Endothelial cell of umbilical vein (primary cell): ENCODE results near the gene PIK3AP1. TPM values are rescaled to one million over a fixed set of nuclear protein-coding genes. Genes with fewer than 3 reads are reported as not detected.

ENCODE experiments used
- BruUV-seq: library from RNA; stranded (reverse); fragments of 400-500 nt; replicated peaks from 2 replicates; lab custom pipeline; 2021; lab: Mats Ljungman, UMichigan
- CTCF ChIA-PET: fragments of 300-600, 350-600 bp; sonication (Branson Sonifier 250); formaldehyde crosslinking; loops from one replicate; lab custom pipeline; 2021; ENCODE audit warnings: antibody characterized with exemption, inconsistent platforms; lab: Charles Lee
- POLR2A ChIA-PET: fragments of 300-600, 350-600 bp; sonication (Branson Sonifier 250); formaldehyde crosslinking; loops from one replicate; lab custom pipeline; 2021; ENCODE audit warnings: antibody characterized with exemption, inconsistent platforms; lab: Charles Lee
- DNase-seq: peaks from one replicate; pipeline ENCODE4 v3.0.0-alpha.2; 2011; ENCODE audit warnings: low read depth, low spot score
- FAIRE-seq: peaks from 2 replicates; lab custom pipeline; 2011; peaks lifted over from hg19 to GRCh38; lab: Jason Lieb, UNC
- H2AFZ ChIP-seq: 2 replicates; pipeline ENCODE4 v1.6.0; 2012; ENCODE audit warnings: low read depth, low read length, control low read depth, inconsistent platforms
- H3K27ac ChIP-seq: 2 replicates; pipeline ENCODE4 v1.5.1; 2011; ENCODE audit warnings: low read depth, mild to moderate bottlenecking, control low read depth, low read length, moderate library complexity; ENCODE audit not compliant: insufficient read depth
- H3K27me3 ChIP-seq, 2 experiments: 2 replicates each; pipeline versions ENCODE4 v1.6.0 to v1.6.1; 2011; ENCODE audit warnings: low read length in 2 of 2, mixed read lengths in 1 of 2; ENCODE audit not compliant: control insufficient read depth in 2 of 2, insufficient read depth in 2 of 2
- H3K36me3 ChIP-seq, 2 experiments: 2 replicates in 1 of 2; 3 replicates in 1 of 2; pipeline ENCODE4 v1.5.1; 2011; ENCODE audit warnings: low read length in 2 of 2, mild to moderate bottlenecking in 1 of 2, moderate library complexity in 1 of 2; ENCODE audit not compliant: control insufficient read depth in 2 of 2, insufficient read depth in 2 of 2; ENCODE audit errors: extremely low read depth in 1 of 2
- H3K4me1 ChIP-seq: 3 replicates; pipeline ENCODE4 v1.5.1; 2011; ENCODE audit warnings: mild to moderate bottlenecking, low read length; ENCODE audit not compliant: control insufficient read depth, insufficient read depth; ENCODE audit errors: extremely low read depth
- H3K4me2 ChIP-seq: 2 replicates; pipeline ENCODE4 v1.6.1; 2011; ENCODE audit warnings: low read length, control low read depth, mixed read lengths; ENCODE audit not compliant: insufficient read depth
- H3K4me3 ChIP-seq, 3 experiments: fragments of 200-600 bp in 1 of 3; sonication (generic), shearing (Covaris generic) in 1 of 3; replicated peaks in 1 of 3; 2 replicates each; pipeline ENCODE4 v1.5.1; 2011 to 2016; ENCODE audit warnings: control low read depth in 3 of 3, low read length in 3 of 3, mild to moderate bottlenecking in 2 of 3, inconsistent platforms in 1 of 3, low read depth in 1 of 3, moderate library complexity in 1 of 3; ENCODE audit not compliant: insufficient read depth in 1 of 3
- H3K79me2 ChIP-seq: 2 replicates; pipeline ENCODE4 v1.6.0; 2012; ENCODE audit warnings: low read length, inconsistent platforms; ENCODE audit not compliant: control insufficient read depth, insufficient read depth
- H3K9ac ChIP-seq: replicated peaks from 2 replicates; pipeline ENCODE3; 2011; ENCODE audit warnings: low read length, control low read depth; ENCODE audit not compliant: insufficient read depth; ENCODE audit errors: extremely low read depth
- H3K9me1 ChIP-seq: replicated peaks from 3 replicates; pipeline ENCODE4 v1.6.0; 2011; ENCODE audit warnings: mild to moderate bottlenecking, low read length; ENCODE audit not compliant: control insufficient read depth, insufficient read depth; ENCODE audit errors: extremely low read depth
- H3K9me3 ChIP-seq: replicated peaks from 2 replicates; pipeline ENCODE4 v1.5.1; 2012; ENCODE audit warnings: low read length, inconsistent platforms; ENCODE audit not compliant: control insufficient read depth, insufficient read depth
- H4K20me1 ChIP-seq: replicated peaks from 2 replicates; pipeline ENCODE3; 2011; ENCODE audit warnings: mild to moderate bottlenecking, low read length; ENCODE audit not compliant: control insufficient read depth, insufficient read depth; ENCODE audit errors: extremely low read depth
- EZH2 ChIP-seq: IDR thresholded peaks from 2 replicates; pipeline ENCODE4 v1.6.1; 2012; ENCODE audit warnings: borderline replicate concordance, low read depth, mild to moderate bottlenecking, moderate library complexity, low read length, inconsistent platforms; ENCODE audit not compliant: severe bottlenecking
- FOS ChIP-seq: IDR thresholded peaks from 2 replicates; pipeline ENCODE4 v1.6.1; 2011; ENCODE audit warnings: mild to moderate bottlenecking, low read length, moderate library complexity, borderline replicate concordance; ENCODE audit not compliant: insufficient read depth
- GATA2 ChIP-seq: IDR thresholded peaks from 2 replicates; pipeline ENCODE4 v1.7.0; 2011; ENCODE audit warnings: low read depth, mild to moderate bottlenecking, moderate library complexity, mixed read lengths, low read length; ENCODE audit not compliant: insufficient read length, insufficient read depth
- JUN ChIP-seq: IDR thresholded peaks from 2 replicates; pipeline ENCODE4 v1.6.1; 2011; ENCODE audit warnings: borderline replicate concordance, low read depth; ENCODE audit not compliant: insufficient read length, insufficient read depth
- MYC ChIP-seq: IDR thresholded peaks from one replicate; pipeline ENCODE4 v1.6.1; 2011; ENCODE audit warnings: mild to moderate bottlenecking, low read depth, low read length
- POLR2A ChIP-seq: IDR thresholded peaks from 2 replicates; pipeline ENCODE4 v1.6.1; 2012; ENCODE audit warnings: low read depth, mild to moderate bottlenecking, control low read depth, low read length
- POLR2AphosphoS5 ChIP-seq: IDR thresholded peaks from 2 replicates; pipeline ENCODE4 v1.6.1; 2012; ENCODE audit warnings: low read depth, mild to moderate bottlenecking, control low read depth, low read length, moderate library complexity; ENCODE audit not compliant: insufficient read depth
- dilution Hi-C: fragments of 300-500 bp; cut with MboI; formaldehyde crosslinking; loops from one replicate; pipeline ENCODE4 v1.15.0; 2019; ENCODE audit warnings: low sequenced_read_pairs; ENCODE audit not compliant: extremely low pct_ligation_motif_present
- intact Hi-C: fragments of 100-400 bp; cut with micrococcal nuclease; formaldehyde crosslinking; loops from one replicate; pipeline ENCODE4 v1.10.0; 2022
- polyA plus RNA-seq, 4 experiments: library from polyadenylated mRNA; depleted of rRNA in 3 of 4; stranded (reverse) in 3 of 4; unstranded in 1 of 4; fragments of >200 nt; gene quantifications; 2 replicates each; pipeline versions ENCODE4 v1.2.1 to v1.2.3, GENCODE V29; 2011 to 2012; ENCODE audit warnings: missing spikeins in 1 of 4
- total RNA-seq: library from RNA; stranded (reverse); gene quantifications from 2 replicates; pipeline ENCODE4 v1.2.3, GENCODE V29; 2021
- TF ChIP-seq, protein P1 (sequence below): IDR thresholded peaks from 2 replicates; pipeline ENCODE4 v1.6.1; 2011; ENCODE audit not compliant: insufficient read depth, insufficient read length
- TF ChIP-seq, protein P2 (sequence below), 2 donors: IDR thresholded peaks; 1 replicate in 1 of 2; 2 replicates in 1 of 2; pipeline ENCODE4 v1.5.1; 2011; ENCODE audit warnings: low read length in 2 of 2, mild to moderate bottlenecking in 2 of 2, moderate library complexity in 2 of 2, control low read depth in 1 of 2, inconsistent platforms in 1 of 2, low read depth in 1 of 2; ENCODE audit not compliant: insufficient read depth in 1 of 2; ENCODE audit errors: extremely low read depth in 1 of 2

PIK3AP1 gene
- total and polyA plus RNA-seq, 2 donors (not counting 3 experiments of a cell fraction or from before 2014, with no cell fraction given) = 0.04 TPM; not detected in 1

DNA sequence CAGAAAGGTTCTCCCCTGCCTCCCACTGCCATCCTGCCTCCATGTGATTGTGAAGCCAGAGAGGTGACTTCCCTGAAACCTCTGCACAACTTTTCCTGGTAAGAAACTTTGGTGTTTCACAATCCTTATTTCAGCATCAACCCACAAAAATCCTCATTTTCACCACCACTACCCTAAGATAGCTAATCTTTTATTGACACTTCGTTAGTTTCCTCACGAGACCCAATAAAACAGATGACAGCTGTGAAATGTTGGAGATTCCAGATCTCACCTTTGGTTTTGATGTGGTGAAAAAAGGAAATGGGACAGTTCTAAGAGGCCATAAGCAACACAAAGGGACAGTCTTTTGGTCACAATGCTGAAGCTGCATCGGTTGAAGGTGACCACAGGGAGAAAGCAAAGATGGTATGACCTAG, 73.6 kb downstream of the PIK3AP1 start:
- Histone ChIP-seq H4K20me1 (no peaks in the 10 kb centered on the region), H3K79me2 (no peaks in the 10 kb centered on the region), H3K36me3 (no peaks in the 10 kb centered on the region), H3K27me3 (no peaks in the 10 kb centered on the region), H3K9me3 (no peaks in the 10 kb centered on the region), H2AFZ (no peak overlapping the region), H3K4me1 (no peaks in the 10 kb centered on the region), H3K9ac (no peak overlapping the region), H3K4me3 (no peak overlapping the region), H3K4me2 (no peak overlapping the region), H3K9me1 (no peaks in the 10 kb centered on the region), H3K27ac (no peak overlapping the region)
- intact Hi-C loops = no loop called here
- dilution Hi-C loops = no loop called here
- no peak for DNase-seq
- ChIA-PET POLR2A (no interaction called here), CTCF (no interaction called here)
- no TSS peak for BruUV-seq
- FAIRE-seq = no peak
- TF ChIP-seq POLR2AphosphoS5 = no peak
- no peak for TF ChIP-seq JUN
- no peak for TF ChIP-seq MYC
- TF ChIP-seq EZH2 = no peak
- TF ChIP-seq, protein P1, sequence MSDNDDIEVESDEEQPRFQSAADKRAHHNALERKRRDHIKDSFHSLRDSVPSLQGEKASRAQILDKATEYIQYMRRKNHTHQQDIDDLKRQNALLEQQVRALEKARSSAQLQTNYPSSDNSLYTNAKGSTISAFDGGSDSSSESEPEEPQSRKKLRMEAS = no peak
- TF ChIP-seq POLR2A = no peak
- TF ChIP-seq, protein P2, sequence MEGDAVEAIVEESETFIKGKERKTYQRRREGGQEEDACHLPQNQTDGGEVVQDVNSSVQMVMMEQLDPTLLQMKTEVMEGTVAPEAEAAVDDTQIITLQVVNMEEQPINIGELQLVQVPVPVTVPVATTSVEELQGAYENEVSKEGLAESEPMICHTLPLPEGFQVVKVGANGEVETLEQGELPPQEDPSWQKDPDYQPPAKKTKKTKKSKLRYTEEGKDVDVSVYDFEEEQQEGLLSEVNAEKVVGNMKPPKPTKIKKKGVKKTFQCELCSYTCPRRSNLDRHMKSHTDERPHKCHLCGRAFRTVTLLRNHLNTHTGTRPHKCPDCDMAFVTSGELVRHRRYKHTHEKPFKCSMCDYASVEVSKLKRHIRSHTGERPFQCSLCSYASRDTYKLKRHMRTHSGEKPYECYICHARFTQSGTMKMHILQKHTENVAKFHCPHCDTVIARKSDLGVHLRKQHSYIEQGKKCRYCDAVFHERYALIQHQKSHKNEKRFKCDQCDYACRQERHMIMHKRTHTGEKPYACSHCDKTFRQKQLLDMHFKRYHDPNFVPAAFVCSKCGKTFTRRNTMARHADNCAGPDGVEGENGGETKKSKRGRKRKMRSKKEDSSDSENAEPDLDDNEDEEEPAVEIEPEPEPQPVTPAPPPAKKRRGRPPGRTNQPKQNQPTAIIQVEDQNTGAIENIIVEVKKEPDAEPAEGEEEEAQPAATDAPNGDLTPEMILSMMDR (IDR thresholded peaks at IDR 0.05; ENCODE audit: extremely low read depth in 1 of 2, insufficient read depth in 1 of 2, low read depth in 1 of 2, low read length in 2 of 2) = no peak
- TF ChIP-seq GATA2 = no peak
- TF ChIP-seq FOS = no peak
